Heart right ventricle (tissue), 16 donors: ENCODE results near the gene ELFN2. TPM values are rescaled to one million over a fixed set of nuclear protein-coding genes. Genes with fewer than 3 reads are reported as not detected.

Source experiments
- ATAC-seq, 8 donors: fragments of 200-7000 bp; cut with Tn5 transposase; one replicate each; pipeline ENCODE4 v1.9.1; 2020; ENCODE audit warnings: mild to moderate bottlenecking in 8 of 8, moderate library complexity in 8 of 8, moderate number of reproducible peaks in 1 of 8
- DNase-seq, 2 donors: peaks; one replicate each; pipeline ENCODE4 v3.0.0-alpha.2; 2020
- H3K27ac ChIP-seq, 10 donors: fragments of 200-600 bp; sonication (generic) in 2 of 10; one replicate each; pipeline versions ENCODE4 v1.5.0 to v1.8.0; 2020 to 2022; ENCODE audit warnings: mild to moderate bottlenecking in 3 of 10
- H3K27me3 ChIP-seq, 7 donors: fragments of 200-600 bp; one replicate each; pipeline ENCODE4 v1.8.0; 2021 to 2022; ENCODE audit warnings: mild to moderate bottlenecking in 2 of 7
- H3K36me3 ChIP-seq, 9 donors: fragments of 200-600 bp; sonication (generic) in 1 of 9; one replicate each; pipeline versions ENCODE4 v1.5.0 to v1.8.0; 2020 to 2022; ENCODE audit warnings: mild to moderate bottlenecking in 2 of 9
- H3K4me1 ChIP-seq, 9 donors: fragments of 200-600 bp; sonication (generic) in 1 of 9; one replicate each; pipeline versions ENCODE4 v1.5.0 to v1.8.0; 2020 to 2022; ENCODE audit warnings: mild to moderate bottlenecking in 4 of 9
- H3K4me3 ChIP-seq, 10 donors: fragments of 200-600 bp; sonication (generic) in 2 of 10; one replicate each; pipeline versions ENCODE4 v1.5.0 to v1.8.0; 2020 to 2022; ENCODE audit warnings: mild to moderate bottlenecking in 7 of 10, moderate library complexity in 2 of 10
- H3K9me3 ChIP-seq, 11 donors: fragments of 200-600 bp in 10 of 11; sonication (generic) in 2 of 11; one replicate each; pipeline versions ENCODE4 v1.5.0 to v1.8.0; 2013 to 2022; ENCODE audit warnings: mild to moderate bottlenecking in 2 of 11, control low read depth in 1 of 11, moderate library complexity in 1 of 11
- CTCF ChIP-seq, 9 donors: fragments of 200-600 bp; sonication (generic) in 2 of 9; IDR thresholded peaks; one replicate each; pipeline versions ENCODE4 v1.5.0 to v1.8.0; 2021 to 2022; ENCODE audit warnings: antibody characterized with exemption in 9 of 9, mild to moderate bottlenecking in 5 of 9, moderate library complexity in 1 of 9
- WGBS, 2 donors: extraction: QIAGEN DNeasy Blood & Tissue Kit; methylation state at CpG; one replicate each; pipeline ENCODE4 v1.1.7; 2013; ENCODE audit warnings: inconsistent platforms in 1 of 2; 5-methylcytosine and 5-hydroxymethylcytosine counted together
- intact Hi-C, 10 donors: fragments of 100-400 bp; cut with DNase I; formaldehyde crosslinking; loops; one replicate each; pipeline versions ENCODE4 v1.11.1 to v1.14.2; 2022
- polyA plus RNA-seq, 2 donors: library from polyadenylated mRNA; stranded (reverse); fragments of 200-250 nt; gene quantifications; one replicate each; pipeline ENCODE4 v1.2.3, GENCODE V29; 2013
- total RNA-seq, 10 donors: library from RNA; stranded (reverse); fragmentation: NEBNext Ultra II Directional in 3 of 10; extraction: Animal tissue kit (Norgen Biotek cat#: 25700) in 3 of 10; gene quantifications; one replicate each; pipeline versions ENCODE4 v1.2.1 to v1.2.4, GENCODE V29; 2021 to 2023
- donor health status: Arrhythmogenic right ventricular cardiomyopathy.
- donor health status: ischemic (EF 13 %, LVEDD 7.1; RV severe dilation, severe dysfunction).
- donor health status: healthy with polysubstance abuse.
- donor health status: DM: no; HTN: yes; CAD: no.
- donor health status: DM: no; HTN: no; CAD: no.
- donor health status: ischemic (EF 25% LVEDD 6.9; RV normal size, moderate dysfunction).
- donor health status: ischemic (EF 25% LVEDD 5.7; RV mildly dilated, moderate dysfunction).
- donor health status: healthy.
- donor health status: DM: yes; HTN: yes; CAD: no.
- donor health status: Ischemic cardiomyopathy.
- donor health status: ischemic (EF 35%, LVEDD 5.7; RV mildly dilated, moderate dysfunction).
- donor health status: nonischemic (EF 11% LVEDD 7.7; RV severe dilation, severe dysfunction).
- donor health status: DM: yes; HTN: yes; CAD: no.
- donor health status: PGD.
- donor health status: ischemic (EF 29% LVEDD 5.4; RV normal size, mild dysfunction).
- donor health status: nonischemic (EF 23%, LVEDD 6.1; RV moderate dilation, normal function).

The ELFN2 gene
- total and polyA plus RNA-seq, 12 donors = under 0.01 to 0.21 (median 0.05) TPM; not detected in 4

GRCh38 chr22:37379722-37380121 lies 47.6 kb downstream of the ELFN2 start:
- Histone ChIP-seq H3K4me1 (peaks cover 0 to 12% (median 0%) of the 10 kb centered on the region in 9 donors), H3K9me3 (no peaks in the 10 kb centered on the region), H3K27me3 (peaks cover 0 to 86% (median 67%) of the 10 kb centered on the region in 7 donors), H3K36me3 (no peaks in the 10 kb centered on the region), H3K4me3 (no peak overlapping the region), H3K27ac (no peak overlapping the region)
- ATAC-seq = no peak
- DNase-seq = no peak
- no peak for TF ChIP-seq CTCF (IDR thresholded peaks at IDR 0.05)
- 67 to 69% methylated on average over 10 of the region's 10 CpGs for WGBS, 2 donors
- intact Hi-C loops = no loop called here

GRCh38 chr22:37379085-37379484 lies 48.2 kb downstream of the ELFN2 start:
- intact Hi-C loops = no loop called here
- no peak overlapping the region for H3K27ac ChIP-seq

GRCh38 chr22:37378642-37379058 lies 48.6 kb downstream of the ELFN2 start:
- no peak for ATAC-seq
- no peak for TF ChIP-seq CTCF (IDR thresholded peaks at IDR 0.05)
- Histone ChIP-seq H3K36me3 (no peaks in the 10 kb centered on the region), H3K9me3 (no peaks in the 10 kb centered on the region), H3K4me1 (peaks cover 0 to 12% (median 0%) of the 10 kb centered on the region in 9 donors), H3K27ac (no peak overlapping the region), H3K4me3 (no peak overlapping the region), H3K27me3 (peaks cover 0 to 80% (median 67%) of the 10 kb centered on the region in 7 donors)
- intact Hi-C loops = no loop called here
- WGBS, 2 donors = 15 to 16% methylated on average over 12 to 14 of the region's 14 CpGs
- no peak for DNase-seq

More at GRCh38 chr22:37379085-37379484, 48.2 kb downstream of the ELFN2 start:
- no peak for TF ChIP-seq CTCF (IDR thresholded peaks at IDR 0.05)
- no peaks in the 10 kb centered on the region for H3K36me3 ChIP-seq
- DNase-seq (no peak), ATAC-seq (no peak)
- H3K27me3 ChIP-seq = peaks cover 0 to 83% (median 67%) of the 10 kb centered on the region in 7 donors
- H3K4me3 ChIP-seq = no peak overlapping the region
- peaks cover 0 to 12% (median 0%) of the 10 kb centered on the region in 9 donors for H3K4me1 ChIP-seq
- H3K9me3 ChIP-seq = no peaks in the 10 kb centered on the region
- 28 to 43% methylated on average over 13 of the region's 13 CpGs for WGBS, 2 donors

GRCh38 chr22:37377927-37378326 lies 49.4 kb downstream of the ELFN2 start:
- peaks cover 0 to 82% (median 67%) of the 10 kb centered on the region in 7 donors for H3K27me3 ChIP-seq

More at GRCh38 chr22:37377927-37378326, 49.4 kb downstream of the ELFN2 start:
- no peak for ATAC-seq
- TF ChIP-seq CTCF (IDR thresholded peaks at IDR 0.05) = no peak
- no peak for DNase-seq
- intact Hi-C loops = no loop called here
- H3K36me3 ChIP-seq = no peaks in the 10 kb centered on the region
- H3K9me3 ChIP-seq = no peaks in the 10 kb centered on the region
- H3K4me3 ChIP-seq = no peak overlapping the region
- H3K4me1 ChIP-seq = peaks cover 0 to 12% (median 0%) of the 10 kb centered on the region in 9 donors
- WGBS, 2 donors = 76 to 79% methylated on average over 14 of the region's 14 CpGs
- no peak overlapping the region for H3K27ac ChIP-seq
